HL-60 (cell line): ENCODE measurements around the gene TFF3.

Experiments
- DNase-seq, 2 experiments: peaks; one replicate each; pipeline ENCODE4 v3.0.0-alpha.2; 2010 to 2020; ENCODE audit warnings: low read depth in 1 of 2, low spot score in 1 of 2
- H3K27ac ChIP-seq: fragments of 250-450 bp; sonication (Bioruptor Pico); replicated peaks from 2 replicates; pipeline ENCODE4 v1.5.1; 2020; ENCODE audit warnings: mild to moderate bottlenecking, moderate library complexity
- H3K27me3 ChIP-seq: fragments of 250-450 bp; sonication (Bioruptor Pico); 2 replicates; pipeline ENCODE4 v1.5.1; 2021; ENCODE audit warnings: mild to moderate bottlenecking, moderate library complexity; ENCODE audit not compliant: insufficient read depth, poor library complexity, severe bottlenecking
- H3K4me3 ChIP-seq: replicated peaks from 2 replicates; pipeline ENCODE4 v1.5.1; 2011; ENCODE audit warnings: mild to moderate bottlenecking, control low read depth, low read length; ENCODE audit not compliant: insufficient read depth
- GABPA ChIP-seq: IDR thresholded peaks from 2 replicates; pipeline ENCODE4 v1.6.1; 2012; ENCODE audit warnings: low read depth
- POLR2AphosphoS5 ChIP-seq: IDR thresholded peaks from 2 replicates; pipeline ENCODE4 v1.6.1; 2012; ENCODE audit warnings: low read depth
- REST ChIP-seq: IDR thresholded peaks from 2 replicates; pipeline ENCODE4 v1.6.1; 2012; ENCODE audit warnings: low read depth; ENCODE audit not compliant: insufficient replicate concordance
- SPI1 ChIP-seq: IDR thresholded peaks from 2 replicates; pipeline ENCODE4 v1.6.1; 2012; ENCODE audit warnings: low read depth, mild to moderate bottlenecking, borderline replicate concordance
- TF ChIP-seq, protein P1 (sequence below): IDR thresholded peaks from one replicate; pipeline ENCODE4 v1.5.1; 2011; ENCODE audit warnings: low read length, control low read depth, inconsistent platforms; ENCODE audit not compliant: insufficient read depth

Gene TFF3

DNA sequence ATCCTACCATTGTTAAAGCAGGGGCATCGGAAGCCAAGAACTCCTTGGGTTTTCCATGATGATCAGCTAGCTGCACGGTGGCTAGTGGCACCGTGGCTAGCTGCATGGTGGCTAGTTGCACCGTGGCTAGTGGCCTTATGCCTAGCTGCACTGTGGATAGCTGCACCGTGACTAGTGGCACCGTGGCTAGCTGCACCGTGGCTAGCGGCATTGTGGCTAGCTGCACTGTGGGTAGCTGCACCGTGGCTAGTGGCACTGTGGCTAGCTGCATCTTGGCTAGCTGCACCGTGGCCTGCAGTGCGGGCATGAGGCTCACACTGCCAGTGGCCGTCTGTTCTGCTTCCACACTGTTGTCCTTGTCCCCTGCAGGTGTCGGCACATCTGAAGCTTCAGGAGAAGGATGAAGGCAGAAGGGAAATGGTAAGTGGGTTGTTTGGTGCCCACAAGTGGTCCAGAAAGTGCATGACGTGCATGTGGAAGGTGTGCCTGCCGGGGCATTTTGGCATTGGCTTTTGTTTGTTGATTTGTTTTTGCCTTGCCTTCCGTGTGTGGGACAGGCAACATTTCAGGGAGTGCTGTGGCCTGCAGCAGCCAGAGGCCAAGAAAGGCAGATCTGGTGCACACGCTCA, 38.6 kb downstream of the TFF3 start:
- TF ChIP-seq, protein P1, sequence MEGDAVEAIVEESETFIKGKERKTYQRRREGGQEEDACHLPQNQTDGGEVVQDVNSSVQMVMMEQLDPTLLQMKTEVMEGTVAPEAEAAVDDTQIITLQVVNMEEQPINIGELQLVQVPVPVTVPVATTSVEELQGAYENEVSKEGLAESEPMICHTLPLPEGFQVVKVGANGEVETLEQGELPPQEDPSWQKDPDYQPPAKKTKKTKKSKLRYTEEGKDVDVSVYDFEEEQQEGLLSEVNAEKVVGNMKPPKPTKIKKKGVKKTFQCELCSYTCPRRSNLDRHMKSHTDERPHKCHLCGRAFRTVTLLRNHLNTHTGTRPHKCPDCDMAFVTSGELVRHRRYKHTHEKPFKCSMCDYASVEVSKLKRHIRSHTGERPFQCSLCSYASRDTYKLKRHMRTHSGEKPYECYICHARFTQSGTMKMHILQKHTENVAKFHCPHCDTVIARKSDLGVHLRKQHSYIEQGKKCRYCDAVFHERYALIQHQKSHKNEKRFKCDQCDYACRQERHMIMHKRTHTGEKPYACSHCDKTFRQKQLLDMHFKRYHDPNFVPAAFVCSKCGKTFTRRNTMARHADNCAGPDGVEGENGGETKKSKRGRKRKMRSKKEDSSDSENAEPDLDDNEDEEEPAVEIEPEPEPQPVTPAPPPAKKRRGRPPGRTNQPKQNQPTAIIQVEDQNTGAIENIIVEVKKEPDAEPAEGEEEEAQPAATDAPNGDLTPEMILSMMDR, result no peak
- TF ChIP-seq SPI1 (no peak), POLR2AphosphoS5 (no peak), REST (no peak), GABPA (no peak)
- DNase-seq, result no peak
- no peak overlapping the region for H3K4me3 ChIP-seq
- H3K27me3 ChIP-seq, result no peaks in the 10 kb centered on the region
- no peak overlapping the region for H3K27ac ChIP-seq

- H3K4me3 ChIP-seq, result no peak overlapping the region
- no peak for TF ChIP-seq POLR2AphosphoS5
- TF ChIP-seq GABPA, result no peak
- no peak for TF ChIP-seq REST
- no peak for TF ChIP-seq SPI1
- TF ChIP-seq, protein P1, result no peak
- no peaks in the 10 kb centered on the region for H3K27me3 ChIP-seq
- H3K27ac ChIP-seq, result no peak overlapping the region
- DNase-seq, result no peak
Measured at GRCh38 chr21:42276076-42276475, 39.1 kb downstream of the TFF3 start.

GRCh38 chr21:42272984-42273600, 42.1 kb downstream of the TFF3 start:
- Histone ChIP-seq H3K27ac (no peak overlapping the region), H3K27me3 (no peaks in the 10 kb centered on the region), H3K4me3 (no peak overlapping the region)
- DNase-seq, result no peak
- TF ChIP-seq REST (no peak), GABPA (no peak), SPI1 (no peak)
- TF ChIP-seq, protein P1, result no peak
